Measurements from ENCODE around the gene CHRM5. TPM values are rescaled to one million over a fixed set of nuclear protein-coding genes. Genes with fewer than 3 reads are reported as not detected.

CHRM5 gene
- total and polyA plus RNA-seq, 9 of the 15 experiments (the other 6 are each of a cell fraction or from before 2014, with no cell fraction given), result not detected

GRCh38 chr15:34047893-34048775 lies 79.8 kb downstream of the CHRM5 start:
- FAIRE-seq, result no peak
- in situ Hi-C loops (cut with MboI), result loop anchor here (5.0 kb wide), 1 partner anchor 169 kb away; no protein-coding TSS in a partner anchor
- Histone ChIP-seq H3K9ac (ENCODE audit: insufficient read depth in 1 of 2, low read depth in 2 of 2, low read length in 2 of 2) (no peak overlapping the region), H3K9me1 (ENCODE audit: control insufficient read depth, insufficient read depth, low read length) (no peaks in the 10 kb centered on the region), H3K4me1 (replicated peaks in 1 of 2; ENCODE audit: control insufficient read depth in 2 of 2, insufficient read depth in 2 of 2, low read length in 2 of 2) (peaks cover 5 to 8% of the 10 kb centered on the region in 2 experiments; a peak in 4 of 5 replicates), H3K27me3 (ENCODE audit: control insufficient read depth in 2 of 2, insufficient read depth in 2 of 2, low read length in 2 of 2) (peaks cover 5% of the 10 kb centered on the region in 2 experiments; a peak in 3 of 5 replicates), H4K20me1 (replicated peaks; ENCODE audit: control insufficient read depth, insufficient read depth, low read length) (peaks cover 7% of the 10 kb centered on the region), H3K27ac (ENCODE audit: extremely low read depth, low read depth, low read length) (no peak overlapping the region), H3K36me3 (ENCODE audit: control insufficient read depth, insufficient read depth, low read length) (no peaks in the 10 kb centered on the region), H3K4me2 (ENCODE audit: insufficient read depth, low read length) (no peak overlapping the region), H3K9me3 (replicated peaks; ENCODE audit: control insufficient read depth, insufficient read depth, low read depth, low read length) (no peaks in the 10 kb centered on the region), H3K79me2 (ENCODE audit: control insufficient read depth, insufficient read depth, low read length) (no peaks in the 10 kb centered on the region), H3K4me3 (no peak overlapping the region), H2AFZ (ENCODE audit: low read depth, low read length) (no peak overlapping the region)
- intact Hi-C loops (cut with micrococcal nuclease), result no loop called here
- TF ChIP-seq HDAC2 (IDR thresholded peaks at IDR 0.05) (peak; percentile 51; the same call in 1 of the 2 replicates), RCOR1 (IDR thresholded peaks at IDR 0.05; ENCODE audit: borderline replicate concordance in 1 of 2, low read depth in 2 of 2, low read length in 2 of 2) (no peak), CEBPB (tag; IDR thresholded peaks at IDR 0.05) (peak; percentile 89), PCBP1 (IDR thresholded peaks at IDR 0.05; ENCODE audit: low read depth, low read length, poor library complexity, severe bottlenecking) (no peak), HNRNPL (IDR thresholded peaks at IDR 0.05; ENCODE audit: low read depth, low read length) (no peak), BACH1 (tag; IDR thresholded peaks at IDR 0.05) (0 out of 2 replicates have a peak, but pooled peaks have one; percentile 16), AFF1 (IDR thresholded peaks at IDR 0.05; ENCODE audit: low read depth in 1 of 2, partially characterized antibody in 2 of 2) (peak in 1 of 2 experiments; percentile 6), ZNF584 (CRISPR knock-in tag; IDR thresholded peaks at IDR 0.05; ENCODE audit: low read depth) (0 out of 2 replicates have a peak, but pooled peaks have one; percentile 2), CC2D1A (IDR thresholded peaks at IDR 0.05) (no peak), ZKSCAN8 (CRISPR knock-in tag; IDR thresholded peaks at IDR 0.05) (peak; percentile 42; the same call in 1 of the 2 replicates), ZBTB8A (IDR thresholded peaks at IDR 0.05; ENCODE audit: partially characterized antibody) (no peak), FOXJ3 (CRISPR knock-in tag; IDR thresholded peaks at IDR 0.05) (0 out of 2 replicates have a peak, but pooled peaks have one; percentile 2), CEBPG (CRISPR knock-in tag; IDR thresholded peaks at IDR 0.05) (peak; percentile 5; the same call in 1 of the 2 replicates), CEBPG (tag; conservative IDR thresholded peaks at IDR 0.05 in 1 of 2, IDR thresholded peaks at IDR 0.05 in 1 of 2) (peak; percentile 6 to 33; a peak in 2 of 4 replicates), NRF1 (conservative IDR thresholded peaks at IDR 0.05 in 1 of 2, IDR thresholded peaks at IDR 0.05 in 1 of 2) (0 out of 4 replicates have a peak, but pooled peaks of 1 of the 2 experiments have one; percentile 5)
- DNase-seq (ENCODE audit: extremely low read depth in 1 of 4, low spot score in 3 of 4), result no peak
- no TSS peak for BruUV-seq (replicated peaks)
- POLR2A ChIA-PET, result interaction anchor here (0.6 to 1.3 kb wide), 9 partner anchors 8 to 423 kb away, joined by 3 to 5 read pairs (median 3); partner anchors contain the start of genes EMC7, KATNBL1, LPCAT4 and PGBD4
- CTCF ChIA-PET (ENCODE audit: low intra/inter-chr PET ratio), result no interaction called here
- ATAC-seq, result no peak
- WGBS (ENCODE audit: insufficient coverage, low coverage, missing lambda C conversion rate), result 26% methylated on average over 10 of the region's 10 CpGs

Data from K562 (cell line).